Measurements from ENCODE around the gene FBXW7. TPM values are rescaled to one million over a fixed set of nuclear protein-coding genes. Genes with fewer than 3 reads are reported as not detected.

Gene FBXW7
- total RNA-seq = 64.0 TPM
- polyA plus RNA-seq (ENCODE audit: insufficient read depth, low read depth, low replicate concordance) = 5.5 TPM
- long read RNA-seq, donor 1 = 0 reads
- long read RNA-seq, donor 2, partial matches to known transcripts = 0 of 3 reads
- long read RNA-seq, donor 2, other reads (novel, unspliced or antisense) = 0 of 3 reads
- long read RNA-seq, donor 3, full-length matches to known transcripts = 4 of 4 reads
- long read RNA-seq, donor 3, partial matches to known transcripts = 0 of 4 reads
- long read RNA-seq, donor 3, other reads (novel, unspliced or antisense) = 0 of 4 reads
- long read RNA-seq, donor 4, full-length matches to known transcripts = 3 of 3 reads
- long read RNA-seq, donor 4, partial matches to known transcripts = 0 of 3 reads
- long read RNA-seq, donor 4, other reads (novel, unspliced or antisense) = 0 of 3 reads
- long read RNA-seq, donor 5 = 0 reads
- long read RNA-seq, donor 6, partial matches to known transcripts = 0 of 1 reads
- long read RNA-seq, donor 6, other reads (novel, unspliced or antisense) = 0 of 1 reads
- long read RNA-seq, donor 7, full-length matches to known transcripts = 11 of 25 reads
- long read RNA-seq, donor 7, partial matches to known transcripts = 6 of 25 reads
- long read RNA-seq, donor 7, other reads (novel, unspliced or antisense) = 8 of 25 reads
- long read RNA-seq, donor 8, partial matches to known transcripts = 0 of 4 reads
- long read RNA-seq, donor 8, other reads (novel, unspliced or antisense) = 0 of 4 reads
- long read RNA-seq, donor 9, partial matches to known transcripts = 0 of 2 reads
- long read RNA-seq, donor 9, other reads (novel, unspliced or antisense) = 0 of 2 reads
- long read RNA-seq, donor 10, full-length matches to known transcripts = 11 of 11 reads
- long read RNA-seq, donor 10, partial matches to known transcripts = 0 of 11 reads
- long read RNA-seq, donor 10, other reads (novel, unspliced or antisense) = 0 of 11 reads

DNA sequence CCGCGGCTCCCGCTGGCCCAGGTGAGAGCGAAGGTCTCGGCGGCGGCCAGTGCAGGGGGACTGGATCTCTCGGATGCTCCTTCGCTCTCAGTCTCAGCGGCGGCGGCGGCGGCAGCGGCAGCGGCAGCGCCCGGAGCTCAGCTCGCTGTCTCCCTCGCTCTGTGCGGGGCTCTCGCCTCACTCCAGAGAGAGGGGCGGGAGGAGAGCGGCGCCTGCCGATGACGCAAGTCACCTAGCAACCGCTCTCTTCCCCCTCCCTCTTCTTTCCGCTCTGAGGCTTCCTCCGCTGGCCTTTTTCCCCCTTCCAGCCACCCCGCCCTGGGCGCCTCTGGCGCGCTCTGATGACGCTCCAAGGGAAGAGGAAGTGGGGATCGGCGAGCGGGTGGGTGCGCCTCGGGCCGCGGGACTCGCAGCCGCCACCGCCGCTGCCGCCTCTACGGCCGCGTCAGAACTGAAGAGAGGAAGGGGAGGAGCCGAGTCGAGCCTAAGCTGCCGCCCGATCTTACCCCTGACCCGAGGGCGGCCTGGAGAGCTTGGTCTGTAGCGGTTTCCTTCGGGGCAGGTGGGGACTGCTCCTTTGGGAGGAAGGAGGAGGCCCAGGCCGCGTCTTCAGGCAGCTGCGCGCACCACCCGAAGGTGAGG lies at the start of gene FBXW7:
Gene FBXW7 (minus strand): TSS at position 190 of the 642 bp plus-strand sequence. CDS start 124,289 bp downstream, outside the sequence.
- Histone ChIP-seq H3K36me3 (ENCODE audit: control insufficient read depth in 2 of 3, insufficient read depth in 3 of 3, low read length in 3 of 3) (no peaks in the 10 kb centered on the region), H3K27me3 (ENCODE audit: control insufficient read depth, insufficient read depth, low read length) (no peaks in the 10 kb centered on the region), H3K4me3 (ENCODE audit: low read length in 3 of 3) (peak within 1 kb of the TSS; percentile 81 to 100 (median 98)), H3K9me3 (ENCODE audit: control insufficient read depth in 2 of 3, insufficient read depth in 1 of 3, low read length in 3 of 3) (peaks cover 0 to 11% (median 0%) of the 10 kb centered on the region in 3 donors), H3K9ac (ENCODE audit: low read length in 3 of 3) (peak within 1 kb of the TSS; percentile 56 to 97 (median 78)), H3K4me1 (ENCODE audit: control insufficient read depth in 2 of 3, insufficient read depth in 2 of 3, low read depth in 1 of 3, low read length in 3 of 3) (peaks cover 2 to 13% (median 3%) of the 10 kb centered on the region in 3 donors), H3K27ac (ENCODE audit: low read depth in 2 of 2, low read length in 2 of 2) (peak within 1 kb of the TSS; percentile 92 to 93)
- FAIRE-seq (no peak), DNase-seq (peak; percentile 99 to 100 (median 100))
- TF ChIP-seq CTCF (IDR thresholded peaks at IDR 0.05; ENCODE audit: borderline replicate concordance, extremely low read depth, insufficient read depth) = no peak
- intact Hi-C loops (cut with DNase I) = no loop called here

DNA sequence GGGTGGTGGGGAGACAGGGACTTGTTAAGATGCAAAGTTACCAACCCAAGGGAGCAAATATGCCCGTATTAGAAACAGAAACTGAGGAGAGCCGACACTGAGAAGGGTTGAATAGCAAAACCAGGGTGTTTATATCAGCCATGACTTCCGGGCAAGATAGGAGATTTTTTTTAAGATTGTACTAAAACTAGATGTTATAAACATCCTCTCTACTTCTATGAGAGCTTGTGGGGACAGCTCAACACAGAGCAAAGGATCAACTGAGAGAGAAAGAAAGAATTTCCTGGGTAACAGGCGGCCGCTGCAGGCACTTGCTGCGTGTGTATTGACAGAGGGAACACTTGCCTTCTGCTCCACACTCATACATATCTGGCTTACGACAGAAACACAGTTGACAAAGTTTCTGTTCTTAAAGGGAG lies 49.1 kb upstream of the FBXW7 start:
- Histone ChIP-seq H3K9me3 (ENCODE audit: control insufficient read depth in 2 of 3, insufficient read depth in 1 of 3, low read length in 3 of 3) (no peaks in the 10 kb centered on the region), H3K4me1 (ENCODE audit: control insufficient read depth in 2 of 3, insufficient read depth in 2 of 3, low read depth in 1 of 3, low read length in 3 of 3) (no peaks in the 10 kb centered on the region), H3K27me3 (ENCODE audit: control insufficient read depth, insufficient read depth, low read length) (no peaks in the 10 kb centered on the region), H3K36me3 (ENCODE audit: control insufficient read depth in 2 of 3, insufficient read depth in 3 of 3, low read length in 3 of 3) (no peaks in the 10 kb centered on the region), H3K4me3 (ENCODE audit: low read length in 3 of 3) (no peak overlapping the region), H3K27ac (ENCODE audit: low read depth in 2 of 2, low read length in 2 of 2) (no peak overlapping the region), H3K9ac (ENCODE audit: low read length in 3 of 3) (no peak overlapping the region)
- intact Hi-C loops (cut with DNase I) = no loop called here
- FAIRE-seq (no peak), DNase-seq (no peak)
- TF ChIP-seq CTCF (IDR thresholded peaks at IDR 0.05; ENCODE audit: borderline replicate concordance, extremely low read depth, insufficient read depth) = no peak

DNA sequence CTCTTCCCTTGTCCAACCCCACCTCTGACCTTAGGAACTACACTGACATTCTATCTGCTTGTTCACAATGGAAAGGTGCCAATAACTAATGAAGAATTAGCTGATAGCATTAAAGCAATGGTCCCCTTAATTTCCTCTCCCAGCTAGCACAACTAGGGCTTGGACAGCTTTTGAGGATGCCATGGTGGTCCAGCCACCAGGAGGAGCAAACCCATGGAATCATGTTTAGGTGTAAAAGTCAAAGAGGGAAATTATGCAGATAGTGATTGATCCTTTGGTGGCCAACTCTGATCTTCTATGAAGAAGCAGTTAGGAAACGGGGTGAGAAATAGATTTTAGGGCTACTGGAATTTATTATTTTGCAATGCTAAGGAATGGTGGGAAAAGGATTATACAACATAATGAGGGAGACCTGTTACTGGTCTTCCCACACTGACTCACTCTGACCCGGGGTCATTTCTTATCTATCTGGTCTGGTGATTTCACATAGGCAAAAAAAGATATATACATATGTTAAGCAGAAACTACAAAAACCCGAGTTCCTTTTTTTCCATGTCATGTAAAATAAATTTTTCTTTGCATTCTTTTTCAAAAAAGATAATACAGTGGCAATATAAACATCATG lies 45.8 kb upstream of the FBXW7 start:
- TF ChIP-seq CTCF (IDR thresholded peaks at IDR 0.05; ENCODE audit: borderline replicate concordance, extremely low read depth, insufficient read depth) = no peak
- H3K36me3 ChIP-seq (ENCODE audit: control insufficient read depth in 2 of 3, insufficient read depth in 3 of 3, low read length in 3 of 3) = no peaks in the 10 kb centered on the region
- H3K4me1 ChIP-seq (ENCODE audit: control insufficient read depth in 2 of 3, insufficient read depth in 2 of 3, low read depth in 1 of 3, low read length in 3 of 3) = no peaks in the 10 kb centered on the region
- H3K27me3 ChIP-seq (ENCODE audit: control insufficient read depth, insufficient read depth, low read length) = no peaks in the 10 kb centered on the region
- DNase-seq (no peak), FAIRE-seq (no peak)
- no peaks in the 10 kb centered on the region for H3K9me3 ChIP-seq (ENCODE audit: control insufficient read depth in 2 of 3, insufficient read depth in 1 of 3, low read length in 3 of 3)
- intact Hi-C loops (cut with DNase I) = no loop called here
- H3K4me3 ChIP-seq (ENCODE audit: low read length in 3 of 3) = no peak overlapping the region
- no peak overlapping the region for H3K27ac ChIP-seq (ENCODE audit: low read depth in 2 of 2, low read length in 2 of 2)
- H3K9ac ChIP-seq (ENCODE audit: low read length in 3 of 3) = no peak overlapping the region
